Activated CD4-positive, alpha-beta T cell treated with anti-CD3 and anti-CD28 coated beads, Interleukin-2, amount 10 ng/mL, durations not matched to agents 24 days and 14 days (primary cell): ENCODE results near the gene NDUFS8. TPM values are rescaled to one million over a fixed set of nuclear protein-coding genes. Genes with fewer than 3 reads are reported as not detected.

Source experiments
- DNase-seq: peaks from one replicate; pipeline ENCODE4 v3.0.0; 2022
- H3K27ac Mint-ChIP-seq: one replicate; pipeline ENCODE4 v1.8.0; 2022; ENCODE audit warnings: mild to moderate bottlenecking, mixed read lengths
- H3K27me3 Mint-ChIP-seq: one replicate; pipeline ENCODE4 v1.8.0; 2022; ENCODE audit warnings: mixed read lengths
- H3K36me3 Mint-ChIP-seq: one replicate; pipeline ENCODE4 v1.8.0; 2022; ENCODE audit warnings: low read depth, mild to moderate bottlenecking, mixed read lengths
- H3K4me1 Mint-ChIP-seq: one replicate; pipeline ENCODE4 v1.8.0; 2021; ENCODE audit warnings: mixed read lengths
- H3K4me3 Mint-ChIP-seq: one replicate; pipeline ENCODE4 v1.8.0; 2022; ENCODE audit warnings: mild to moderate bottlenecking, moderate library complexity, mixed read lengths
- H3K9me3 Mint-ChIP-seq: one replicate; pipeline ENCODE4 v1.8.0; 2021; ENCODE audit warnings: mixed read lengths
- intact Hi-C: fragments of 100-400 bp; cut with micrococcal nuclease; formaldehyde crosslinking; loops from one replicate; pipeline ENCODE4 v1.15.1; 2023
- total RNA-seq: library from RNA; stranded (reverse); gene quantifications from 2 replicates; pipeline ENCODE4 v1.2.3, GENCODE V29; 2022

Gene NDUFS8
- total RNA-seq, 1 donor from 2014 or later = 159 TPM

- no peaks in the 10 kb centered on the region for H3K4me1 Mint-ChIP-seq
- H3K9me3 Mint-ChIP-seq = no peaks in the 10 kb centered on the region
- no peak overlapping the region for H3K4me3 Mint-ChIP-seq
- DNase-seq = no peak
- intact Hi-C loops = no loop called here
- no peak overlapping the region for H3K27ac Mint-ChIP-seq
- no peaks in the 10 kb centered on the region for H3K27me3 Mint-ChIP-seq
- peaks cover 14% of the 10 kb centered on the region for H3K36me3 Mint-ChIP-seq
Measured at GRCh38 chr11:68067991-68068390, 37.5 kb downstream of the NDUFS8 start.

DNA sequence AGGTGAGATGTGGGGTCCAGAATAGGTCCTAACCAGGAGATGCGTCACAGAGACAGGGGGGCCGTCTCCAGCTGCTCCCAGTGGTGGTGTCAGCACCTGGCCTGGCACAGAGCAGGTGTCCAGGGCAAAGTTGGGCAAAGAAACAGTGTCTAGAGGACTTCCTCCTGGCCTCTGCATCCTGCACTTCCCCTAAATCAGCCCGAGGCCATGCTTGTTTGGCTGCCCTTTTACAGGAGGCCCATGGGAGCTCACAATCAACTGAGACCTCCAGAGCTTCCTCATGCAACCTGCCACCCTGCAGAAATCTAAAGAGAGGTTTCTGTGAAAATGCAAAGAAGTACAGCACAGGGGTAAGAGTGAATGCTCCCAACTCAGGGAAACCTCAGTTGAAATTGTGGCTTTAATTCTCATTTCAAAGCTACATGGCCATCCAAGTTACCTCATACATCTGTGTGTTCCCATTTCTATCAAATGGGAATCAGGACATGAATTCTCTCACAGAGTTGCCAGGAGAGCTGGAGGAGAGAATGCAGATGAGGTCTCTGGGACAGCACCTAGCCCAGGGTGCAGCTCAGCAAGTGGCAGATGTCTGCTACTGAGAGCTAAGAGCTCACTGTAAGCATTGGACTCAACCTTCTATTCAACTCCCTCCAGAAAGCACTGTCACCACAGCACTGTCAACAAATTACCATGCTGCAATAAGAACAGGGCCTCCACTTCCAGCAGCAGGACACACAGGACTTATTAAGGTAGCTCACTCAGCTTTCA lies 41.0 kb downstream of the NDUFS8 start:
- DNase-seq = no peak
- Mint-ChIP-seq H3K4me3 (no peak overlapping the region), H3K4me1 (no peaks in the 10 kb centered on the region)

GRCh38 chr11:68074584-68075352 lies 44.3 kb downstream of the NDUFS8 start:
- Mint-ChIP-seq H3K36me3 (peaks cover 8% of the 10 kb centered on the region), H3K4me1 (no peaks in the 10 kb centered on the region), H3K4me3 (no peak overlapping the region), H3K27me3 (no peaks in the 10 kb centered on the region), H3K27ac (no peak overlapping the region), H3K9me3 (no peaks in the 10 kb centered on the region)
- no peak for DNase-seq
- intact Hi-C loops = no loop called here

More for the DNA sequence above, 41.0 kb downstream of the NDUFS8 start:
- no peaks in the 10 kb centered on the region for H3K27me3 Mint-ChIP-seq
- peaks cover 12% of the 10 kb centered on the region for H3K36me3 Mint-ChIP-seq
- intact Hi-C loops = no loop called here
- no peak overlapping the region for H3K27ac Mint-ChIP-seq
- H3K9me3 Mint-ChIP-seq = no peaks in the 10 kb centered on the region

GRCh38 chr11:68076371-68077042 lies 46.0 kb downstream of the NDUFS8 start:
- intact Hi-C loops = no loop called here
- Mint-ChIP-seq H3K4me3 (no peak overlapping the region), H3K36me3 (no peaks in the 10 kb centered on the region)

GRCh38 chr11:68077617-68078582 lies 47.4 kb downstream of the NDUFS8 start:
- Mint-ChIP-seq H3K36me3 (no peaks in the 10 kb centered on the region), H3K4me1 (no peaks in the 10 kb centered on the region), H3K9me3 (no peaks in the 10 kb centered on the region), H3K27me3 (no peaks in the 10 kb centered on the region), H3K27ac (no peak overlapping the region), H3K4me3 (no peak overlapping the region)
- no peak for DNase-seq
- intact Hi-C loops = no loop called here

More at GRCh38 chr11:68076371-68077042, 46.0 kb downstream of the NDUFS8 start:
- Mint-ChIP-seq H3K9me3 (no peaks in the 10 kb centered on the region), H3K4me1 (no peaks in the 10 kb centered on the region), H3K27ac (no peak overlapping the region), H3K27me3 (no peaks in the 10 kb centered on the region)
- no peak for DNase-seq

DNA sequence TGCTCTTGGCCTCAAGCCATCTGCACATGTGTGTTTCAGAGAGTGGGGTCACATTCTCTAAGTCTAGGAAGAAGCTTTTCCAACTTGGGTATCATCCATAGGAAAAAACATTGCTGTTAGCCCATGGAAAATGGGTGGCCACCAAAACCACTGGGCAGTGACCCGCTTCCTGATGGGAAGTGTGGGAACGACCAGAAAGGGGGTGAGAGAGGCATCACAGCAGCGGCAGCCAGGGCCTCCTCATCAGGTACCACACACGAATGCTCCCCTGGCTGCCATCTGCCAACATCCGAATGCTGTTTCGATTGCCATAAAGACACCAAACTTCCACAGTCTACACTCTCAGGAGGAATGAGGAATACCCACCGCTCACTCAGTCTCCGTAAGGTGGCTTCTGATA lies 50.4 kb downstream of the NDUFS8 start:
- no peaks in the 10 kb centered on the region for H3K9me3 Mint-ChIP-seq
- no peaks in the 10 kb centered on the region for H3K4me1 Mint-ChIP-seq
- DNase-seq = no peak
- H3K27ac Mint-ChIP-seq = no peak overlapping the region
- no peaks in the 10 kb centered on the region for H3K36me3 Mint-ChIP-seq
- intact Hi-C loops = no loop called here
- H3K4me3 Mint-ChIP-seq = no peak overlapping the region
- H3K27me3 Mint-ChIP-seq = no peaks in the 10 kb centered on the region

- intact Hi-C loops = no loop called here
- no peak for DNase-seq
- no peaks in the 10 kb centered on the region for H3K36me3 Mint-ChIP-seq
- H3K27ac Mint-ChIP-seq = no peak overlapping the region
- no peaks in the 10 kb centered on the region for H3K4me1 Mint-ChIP-seq
- H3K27me3 Mint-ChIP-seq = no peaks in the 10 kb centered on the region
- no peak overlapping the region for H3K4me3 Mint-ChIP-seq
- H3K9me3 Mint-ChIP-seq = no peaks in the 10 kb centered on the region
Measured at GRCh38 chr11:68081691-68082090, 51.2 kb downstream of the NDUFS8 start.

GRCh38 chr11:68082481-68082880 lies 52.0 kb downstream of the NDUFS8 start:
- Mint-ChIP-seq H3K36me3 (no peaks in the 10 kb centered on the region), H3K4me3 (no peak overlapping the region)
- intact Hi-C loops = no loop called here

DNA sequence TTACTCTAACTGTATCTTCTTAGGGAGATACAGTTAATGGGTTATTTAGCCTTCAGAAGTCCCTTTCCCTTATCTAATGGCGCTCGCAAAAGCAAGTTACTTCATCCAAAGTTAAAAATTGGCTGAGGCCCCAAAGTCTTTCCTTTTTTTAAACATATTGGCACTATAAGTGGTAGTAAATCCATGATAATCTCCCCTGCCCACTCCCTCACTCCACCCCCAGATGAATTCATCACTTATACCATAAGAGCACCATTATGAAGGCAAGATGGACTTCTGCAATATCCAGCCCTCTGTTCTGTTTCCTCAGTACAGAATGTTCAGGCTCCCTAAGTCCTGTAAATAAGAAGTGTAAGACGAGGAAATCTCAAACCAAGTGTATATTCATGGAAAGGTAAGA lies 53.0 kb downstream of the NDUFS8 start:
- Mint-ChIP-seq H3K4me1 (no peaks in the 10 kb centered on the region), H3K9me3 (no peaks in the 10 kb centered on the region), H3K36me3 (no peaks in the 10 kb centered on the region), H3K27me3 (no peaks in the 10 kb centered on the region), H3K27ac (no peak overlapping the region), H3K4me3 (no peak overlapping the region)
- DNase-seq = no peak
- intact Hi-C loops = no loop called here

More at GRCh38 chr11:68082481-68082880, 52.0 kb downstream of the NDUFS8 start:
- DNase-seq = no peak
- H3K27ac Mint-ChIP-seq = no peak overlapping the region
- no peaks in the 10 kb centered on the region for H3K4me1 Mint-ChIP-seq
- no peaks in the 10 kb centered on the region for H3K9me3 Mint-ChIP-seq
- H3K27me3 Mint-ChIP-seq = no peaks in the 10 kb centered on the region

Other genes with a start within 250 kb of the NDUFS8 start
- gene UNC93B1, start 26.6 kb upstream of the NDUFS8 start, total RNA-seq = 13.8 and 15.6 TPM in 2 replicates
- not detected in 2 replicates for gene ALDH3B1, start 20.4 kb upstream of the NDUFS8 start, total RNA-seq
- 141 and 149 TPM in 2 replicates for gene TCIRG1, start 8.3 kb downstream of the NDUFS8 start, total RNA-seq
- 15.1 TPM in 2 replicates for gene CHKA, start 90.7 kb downstream of the NDUFS8 start, total RNA-seq
- gene KMT5B, start 182.6 kb downstream of the NDUFS8 start, total RNA-seq = 33.9 and 34.7 TPM in 2 replicates
- gene C11orf24, start 241.3 kb downstream of the NDUFS8 start, total RNA-seq = 38.0 and 43.2 TPM in 2 replicates